HG03565 (cell line): Measurements from ENCODE around the gene TMEM179.
"Not testable (repeated sequence)": the region's sequence is repeated elsewhere in the genome, so short reads cannot be mapped to it uniquely, and the experiment has no call there.

ENCODE experiments used
- ATAC-seq: cut with Tn5 transposase; IDR thresholded peaks from one replicate; pipeline ENCODE4 v1.9.1; 2021; ENCODE audit warnings: mild to moderate bottlenecking, moderate library complexity; ENCODE audit not compliant: unreplicated experiment

TMEM179 gene

GRCh38 chr14:104638190-104638589 lies 33.6 kb upstream of the TMEM179 start:
- ATAC-seq = no peak

GRCh38 chr14:104637546-104638003 lies 33.0 kb upstream of the TMEM179 start:
- ATAC-seq = no peak

DNA sequence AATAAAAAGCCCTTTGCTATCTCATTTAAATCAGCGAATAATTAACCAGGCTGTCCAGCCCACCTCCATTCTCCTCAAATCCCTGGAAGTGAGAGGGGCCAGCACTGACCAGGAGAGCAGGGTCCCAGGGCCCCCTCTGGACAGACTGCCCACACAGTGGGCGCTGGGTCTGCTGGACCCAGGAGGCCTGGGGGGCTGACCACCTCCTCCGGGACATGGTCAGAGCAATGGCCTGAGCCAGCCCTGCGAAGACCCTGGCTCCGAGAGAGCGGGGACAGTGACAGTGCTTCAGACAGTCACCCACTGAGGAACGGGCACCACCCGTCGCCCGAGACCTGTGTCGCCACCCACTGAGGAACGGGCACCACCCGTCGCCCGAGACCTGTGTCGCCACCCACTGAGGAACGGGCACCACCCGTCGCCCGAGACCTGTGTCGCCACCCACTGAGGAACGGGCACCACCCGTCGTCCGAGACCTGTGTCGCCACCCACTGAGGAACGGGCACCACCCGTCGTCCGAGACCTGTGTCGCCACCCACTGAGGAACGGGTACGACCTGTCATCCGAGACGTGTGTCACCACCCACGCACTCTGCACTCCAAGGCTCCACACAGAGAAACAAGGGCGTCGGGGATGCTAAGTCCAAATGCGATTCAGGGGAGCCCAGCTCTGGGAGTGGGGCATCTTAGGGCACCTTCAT lies 32.4 kb upstream of the TMEM179 start:
- not testable (repeated sequence) for ATAC-seq

DNA sequence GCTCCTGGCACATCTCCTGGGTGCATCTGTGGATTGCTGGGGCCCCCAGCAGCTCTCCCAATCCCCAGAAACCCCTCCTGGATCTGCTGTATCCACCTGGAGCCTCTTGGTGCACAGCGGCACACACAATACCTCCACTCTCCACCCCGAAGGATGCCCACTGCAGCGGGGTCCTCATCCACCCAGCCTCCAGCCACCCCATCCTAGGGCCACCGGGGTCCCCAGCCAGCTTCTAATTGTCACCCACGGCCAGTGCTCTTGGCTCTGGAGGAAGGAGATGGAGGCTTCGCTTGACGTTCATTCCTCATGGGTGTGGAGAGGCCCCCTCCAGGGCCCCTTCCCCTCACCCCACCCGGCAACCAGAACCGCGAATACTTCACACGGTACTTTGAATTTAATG lies 31.6 kb upstream of the TMEM179 start:
- no peak for ATAC-seq

DNA sequence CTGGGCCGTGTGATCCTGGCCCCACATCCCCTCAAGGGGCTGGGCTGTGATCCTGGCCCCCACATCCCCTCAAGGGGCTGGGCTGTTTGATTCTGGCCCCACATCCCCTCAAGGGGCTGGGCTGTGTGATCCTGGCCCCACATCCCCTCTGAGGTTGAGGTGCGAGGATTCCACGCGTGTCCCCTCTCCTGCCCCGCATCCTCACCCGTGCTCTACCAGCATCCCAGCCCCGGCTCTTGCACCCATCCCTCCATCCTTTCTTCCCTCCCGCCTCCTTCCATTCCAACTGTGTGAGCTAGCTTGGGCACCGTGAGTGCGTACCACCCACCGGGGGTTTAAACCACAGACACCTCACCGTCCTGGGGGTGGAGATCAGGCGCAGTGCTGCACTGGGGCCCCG lies 31.1 kb upstream of the TMEM179 start:
- ATAC-seq = no peak

DNA sequence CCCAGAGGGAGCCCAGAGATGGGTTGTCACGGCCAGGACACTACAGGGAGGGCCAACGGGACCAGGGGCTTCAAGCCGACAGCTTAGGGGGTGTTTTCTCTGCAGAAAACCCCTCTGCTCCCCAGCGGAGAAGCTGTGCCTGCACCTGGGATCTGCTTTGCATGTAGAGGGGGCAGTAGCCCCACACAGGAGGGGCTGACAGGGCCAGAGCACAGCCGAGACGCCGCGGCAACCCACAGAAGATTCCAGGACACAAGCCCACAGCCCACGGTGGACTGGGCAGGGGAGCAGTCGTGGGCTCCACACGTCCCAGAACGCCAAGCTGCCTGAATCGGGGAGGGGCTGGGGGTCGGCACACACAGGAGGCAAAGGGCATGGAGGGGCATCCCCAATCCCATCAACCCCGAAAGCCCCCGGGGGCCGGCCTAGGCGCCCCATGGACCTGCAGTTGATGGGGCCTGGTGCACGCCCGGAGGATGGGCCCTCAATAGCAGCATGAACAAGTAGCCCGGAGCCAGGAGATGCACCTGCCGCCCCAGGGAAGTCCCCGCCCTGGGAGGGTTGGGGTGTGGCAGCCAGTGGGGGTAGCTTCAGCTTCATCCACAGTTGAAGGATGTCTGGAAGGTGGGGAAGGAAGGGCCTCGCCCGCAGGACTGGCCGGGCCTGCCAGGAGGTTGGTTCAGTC lies 30.5 kb upstream of the TMEM179 start:
- ATAC-seq = no peak

DNA sequence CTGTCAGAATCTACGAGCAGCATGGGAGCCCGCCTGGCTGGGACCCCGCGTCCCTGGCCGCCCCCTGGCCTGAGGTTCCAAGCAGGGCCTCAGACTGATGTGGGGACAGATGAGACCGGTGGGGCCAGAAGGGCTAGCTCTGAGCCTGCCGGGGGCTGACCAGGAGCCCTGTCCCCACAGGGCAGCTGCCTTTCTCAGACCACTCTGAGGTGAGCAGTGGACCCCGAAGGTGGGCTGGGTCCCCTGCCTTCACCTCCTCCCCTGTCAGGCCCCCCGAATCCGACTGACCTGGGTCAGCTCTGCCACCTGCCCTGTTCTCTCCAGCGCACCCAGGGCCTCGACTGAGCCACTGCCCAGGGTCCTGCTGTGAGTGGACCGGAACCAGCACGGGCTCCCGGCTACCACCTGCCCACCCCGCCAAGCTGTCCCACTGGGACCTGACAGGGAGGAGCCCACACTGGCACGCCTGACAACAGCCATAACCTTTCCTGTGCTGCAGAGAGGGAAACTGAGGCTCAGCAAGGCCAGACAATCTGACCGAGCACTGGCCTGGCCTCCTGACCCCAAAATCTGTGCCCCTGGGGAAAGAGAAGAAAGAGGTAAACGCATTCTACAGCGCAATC lies 29.7 kb upstream of the TMEM179 start:
- no peak for ATAC-seq

DNA sequence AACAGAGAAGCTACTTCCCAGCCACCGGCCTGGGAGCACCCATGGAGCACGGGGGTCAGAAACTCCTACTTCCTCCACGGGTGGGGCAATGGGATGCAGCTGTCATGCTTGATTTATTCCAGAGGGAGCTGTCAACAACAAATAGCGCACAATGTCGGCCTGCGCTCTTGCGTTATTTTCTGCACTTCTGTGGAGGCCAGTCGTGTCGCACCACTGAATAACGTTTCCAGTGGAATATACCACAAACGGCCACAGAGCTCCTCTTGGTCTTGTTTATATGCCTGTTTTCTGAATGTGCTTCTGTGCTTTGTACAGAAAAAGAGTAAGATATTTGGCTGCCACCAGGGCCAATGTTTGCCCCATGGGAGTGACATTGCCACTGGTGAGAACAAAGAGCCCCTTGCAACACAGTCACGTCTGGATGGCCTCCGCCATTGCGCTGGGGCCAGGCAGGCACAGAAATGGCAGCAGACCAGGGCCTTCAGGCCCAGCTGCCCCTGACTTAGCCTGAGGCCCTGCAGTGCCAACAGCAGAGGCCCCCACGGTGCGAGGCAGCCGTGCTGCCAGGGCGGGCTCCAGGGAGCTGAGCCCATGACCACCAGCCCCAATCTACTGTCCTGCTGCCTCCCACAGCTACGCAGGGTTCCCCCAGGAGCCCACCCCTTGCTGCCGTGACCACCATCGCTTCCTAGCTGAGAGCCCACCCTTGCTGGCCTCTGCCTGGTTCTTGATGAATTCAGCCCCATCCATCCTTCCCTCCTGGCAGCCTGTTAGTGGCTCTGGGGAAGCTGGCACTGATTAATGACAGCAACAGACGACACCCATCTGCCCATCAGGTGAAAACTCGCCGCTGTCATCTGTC lies 28.9 kb upstream of the TMEM179 start:
- no peak for ATAC-seq

DNA sequence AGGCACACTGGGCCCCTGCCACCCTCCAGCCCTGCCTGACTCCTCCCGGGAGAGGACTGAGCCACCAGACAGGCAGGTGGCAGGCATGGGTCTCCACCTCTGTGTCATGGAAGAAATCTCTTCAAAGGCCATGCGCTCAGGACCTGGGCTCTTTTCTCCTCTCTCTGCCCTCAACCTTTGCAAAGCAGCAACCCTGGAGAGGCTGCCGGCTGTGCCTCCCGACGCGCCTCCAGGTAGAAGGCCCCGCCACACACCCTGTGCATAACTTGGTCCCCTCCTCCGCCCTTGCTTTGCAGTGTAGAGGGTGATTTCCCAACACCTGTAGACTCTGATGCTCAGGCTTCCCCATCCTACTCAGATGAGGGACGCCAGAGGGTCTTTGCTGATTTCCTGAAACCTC lies 28.2 kb upstream of the TMEM179 start:
- no peak for ATAC-seq

- ATAC-seq = no peak
Measured at GRCh38 chr14:104624939-104625338, 20.4 kb upstream of the TMEM179 start.

- ATAC-seq = no peak
Measured at GRCh38 chr14:104614126-104614812, 9.7 kb upstream of the TMEM179 start.

- no peak for ATAC-seq
Measured at GRCh38 chr14:104611881-104612280, 7.3 kb upstream of the TMEM179 start.

DNA sequence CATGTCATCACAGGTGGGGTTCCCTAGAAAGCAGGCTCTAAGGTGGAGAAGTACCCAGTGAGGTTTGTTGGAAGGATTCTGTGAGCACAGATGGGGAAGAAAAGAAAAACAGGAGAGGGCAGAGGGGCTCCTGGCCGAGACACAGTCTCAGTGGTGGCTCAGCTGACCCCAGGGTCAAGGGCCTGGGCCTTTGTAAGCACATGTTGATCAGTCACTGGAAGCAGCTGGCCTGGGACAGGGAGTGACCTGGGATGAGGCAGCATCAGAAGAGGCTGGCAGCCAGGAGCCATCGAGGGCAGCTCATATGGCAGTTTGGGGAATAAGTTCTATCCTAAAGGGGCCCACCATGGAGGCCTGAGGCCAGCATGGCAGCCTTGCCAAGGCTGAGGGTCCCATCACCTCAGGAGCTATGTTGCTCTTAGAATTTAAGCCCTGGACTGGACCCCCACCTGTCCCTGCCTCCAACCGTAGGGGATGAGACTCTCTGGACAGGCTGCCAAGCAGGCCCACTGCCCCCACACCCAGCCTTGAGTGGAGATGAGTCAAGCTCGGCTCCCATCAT lies 6.3 kb upstream of the TMEM179 start:
- ATAC-seq = no peak

DNA sequence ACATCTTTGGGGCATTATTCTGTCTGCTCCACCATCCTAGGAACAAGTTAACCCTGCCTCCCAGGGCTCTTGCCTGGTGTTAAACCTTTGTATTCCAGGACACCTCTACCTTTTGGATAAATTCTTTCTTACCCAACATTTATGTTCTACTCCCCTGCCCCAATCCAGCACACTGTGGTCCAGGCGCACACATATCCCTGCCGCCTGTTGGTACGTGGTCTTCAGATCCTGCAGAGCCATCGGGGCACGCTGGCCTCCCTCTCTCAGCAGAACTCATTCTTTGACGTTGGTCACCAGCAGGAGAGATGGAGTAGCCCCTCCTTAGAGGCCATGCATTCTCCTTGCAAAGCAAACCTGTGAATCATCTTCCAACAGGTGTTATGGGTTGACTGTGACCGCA lies 5.1 kb upstream of the TMEM179 start:
- ATAC-seq = no peak

DNA sequence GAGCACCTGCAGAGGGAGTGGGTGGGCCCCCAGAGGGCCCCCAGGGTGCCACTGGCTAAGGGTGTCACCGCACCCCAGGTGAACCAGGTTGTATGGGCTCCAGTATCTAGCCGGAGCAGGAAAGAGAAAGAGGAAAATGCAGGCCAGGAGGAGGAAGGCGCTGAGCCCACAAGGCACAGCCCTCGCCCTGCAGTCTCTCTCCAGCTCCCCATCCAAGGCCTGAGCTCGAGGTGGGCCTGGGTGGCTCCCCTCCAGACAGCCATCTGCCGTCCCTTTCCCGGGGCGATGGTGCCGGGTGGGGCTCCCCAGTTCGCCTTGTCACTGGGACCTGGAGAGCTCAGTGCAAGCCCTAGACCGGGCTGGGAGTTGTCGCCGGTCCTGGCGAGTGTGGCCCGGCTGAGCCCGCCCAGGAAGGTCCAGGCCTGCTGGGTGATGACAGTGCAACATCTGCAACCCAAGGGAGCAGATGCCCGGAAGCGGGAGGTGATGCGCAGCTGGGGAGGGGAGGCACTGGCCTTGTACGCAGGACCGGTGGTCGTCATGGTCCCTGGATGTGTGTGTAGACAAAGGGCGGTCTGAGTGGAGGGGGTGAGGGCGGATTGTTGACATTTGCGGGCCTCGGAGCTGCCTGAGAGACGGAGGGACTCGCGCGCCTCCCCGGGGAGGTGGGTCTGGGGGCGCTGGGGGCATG lies 716 bp downstream of the TMEM179 start:
- no peak for ATAC-seq

DNA sequence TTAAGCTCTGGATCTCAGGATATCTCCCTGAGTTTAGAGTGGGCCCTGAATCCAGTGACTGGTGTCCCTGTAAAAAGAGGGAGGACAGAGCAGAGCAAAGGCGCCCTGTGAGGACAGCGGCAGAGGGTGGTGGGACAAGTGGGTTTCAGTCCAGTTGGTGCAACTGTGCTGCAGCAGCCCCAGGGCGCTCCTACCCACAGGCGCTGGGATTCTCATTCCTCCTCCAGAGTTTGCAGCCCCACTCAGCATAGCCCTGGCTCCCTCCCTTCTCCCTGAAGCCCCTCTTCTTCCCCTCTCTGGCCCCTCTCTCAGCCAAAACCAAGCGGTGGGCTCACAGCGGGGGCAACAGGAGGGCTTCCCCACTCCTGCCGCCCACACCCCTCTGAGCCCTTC lies 1.6 kb downstream of the TMEM179 start:
- ATAC-seq = no peak

DNA sequence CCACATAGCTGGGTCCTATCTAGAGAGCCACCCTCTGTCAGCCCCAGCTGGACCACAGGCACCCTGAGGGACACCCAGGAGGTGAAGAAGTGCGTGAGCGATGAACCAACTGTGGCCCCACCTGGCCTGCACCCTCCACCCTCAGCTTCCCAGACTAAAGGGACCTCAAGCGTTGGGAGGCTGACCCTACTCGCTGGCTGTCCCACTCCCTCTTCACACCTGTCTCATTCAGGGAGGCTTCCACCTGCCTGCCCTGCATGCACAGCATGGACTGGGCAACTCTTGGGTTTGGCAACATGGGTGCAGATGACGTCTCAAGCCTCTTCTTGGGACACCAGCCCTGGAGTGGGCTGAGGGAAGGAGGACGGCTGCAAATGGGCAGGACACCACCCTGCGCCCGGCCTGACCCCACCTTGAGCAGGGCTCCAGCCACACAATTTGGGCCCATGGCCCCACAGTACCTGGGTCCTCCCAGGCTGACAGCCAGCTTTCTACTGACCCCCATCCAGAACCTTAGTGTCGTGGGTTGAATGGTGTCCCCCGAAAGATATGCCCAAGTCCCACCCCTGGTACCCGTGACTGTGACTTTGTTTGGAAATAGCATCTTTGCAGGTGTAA lies 2.1 kb downstream of the TMEM179 start:
- ATAC-seq = no peak

DNA sequence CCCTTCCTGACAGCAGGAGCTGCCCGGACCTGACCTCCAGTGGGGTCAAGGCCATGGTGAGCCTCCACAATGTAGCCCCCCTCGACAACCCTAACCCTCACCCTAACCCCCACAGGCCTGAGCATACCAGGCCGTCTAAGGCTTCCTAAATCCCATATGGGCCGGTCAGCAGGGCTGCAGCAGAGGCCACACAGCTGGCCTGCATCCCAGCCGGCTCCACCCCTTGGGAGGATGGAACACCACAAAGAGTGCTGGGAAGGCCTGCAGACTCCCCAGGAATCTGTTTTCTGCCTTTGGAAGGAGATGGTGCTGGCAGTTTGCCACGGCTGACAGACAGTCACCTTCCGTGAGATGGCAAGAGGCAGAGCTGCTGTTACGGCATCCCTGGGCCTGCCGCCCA lies 2.8 kb downstream of the TMEM179 start:
- ATAC-seq = no peak

DNA sequence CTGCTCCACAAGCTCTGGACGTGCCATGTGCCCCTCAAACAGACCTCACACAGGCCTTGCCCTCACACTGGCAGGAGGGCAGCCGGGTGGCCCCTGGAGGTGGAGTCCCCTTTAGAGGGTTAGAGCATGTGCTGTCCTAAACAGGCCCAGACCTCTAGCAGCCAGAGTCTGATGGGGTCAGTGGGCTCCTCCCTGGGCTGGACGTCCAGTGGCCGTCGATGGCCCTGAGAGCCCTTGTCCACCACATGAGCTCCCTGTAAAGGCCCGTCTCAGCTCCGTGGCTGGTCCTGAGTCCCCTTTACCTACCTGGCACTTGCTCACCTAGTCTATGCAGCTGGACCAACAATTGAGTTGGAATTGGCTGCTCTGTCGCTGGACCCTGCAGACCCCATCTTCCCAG lies 3.8 kb downstream of the TMEM179 start:
- ATAC-seq = no peak
